ENCODE data around the gene CAMK2D.

The CAMK2D gene

DNA sequence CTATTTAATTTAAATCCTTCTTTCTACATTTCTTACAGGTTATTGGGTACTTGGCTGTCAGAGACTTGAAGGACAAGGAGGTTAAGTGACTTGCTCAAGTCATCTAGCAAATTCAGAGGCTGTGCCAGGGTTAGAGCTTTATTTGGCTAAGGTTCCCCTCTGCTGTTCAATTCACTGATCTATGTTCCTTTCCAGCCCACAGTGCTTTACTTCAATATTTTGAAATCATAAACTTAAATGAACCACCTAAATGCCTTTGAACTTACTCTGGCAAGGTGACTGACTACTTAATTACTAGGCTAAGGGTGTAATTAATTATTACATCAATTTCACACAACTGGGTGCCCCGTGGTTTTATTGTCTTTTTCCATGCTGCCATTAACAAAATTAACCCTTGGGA lies 288.7 kb downstream of the CAMK2D start:
- H3K36me3 ChIP-seq (replicated peaks; ENCODE audit: insufficient read depth, low read length) = no peaks in the 10 kb centered on the region
- no peak overlapping the region for H2AFZ ChIP-seq (ENCODE audit: low read length)
- H4K20me1 ChIP-seq (ENCODE audit: insufficient read depth, low read length) = no peaks in the 10 kb centered on the region
- H3K27me3 ChIP-seq (replicated peaks; ENCODE audit: insufficient read depth, low read length) = no peaks in the 10 kb centered on the region
- no peaks in the 10 kb centered on the region for H3K9me3 ChIP-seq (replicated peaks; ENCODE audit: insufficient read depth, low read length)
- no peak overlapping the region for H3K4me3 ChIP-seq (ENCODE audit: low read length)
- H3K9ac ChIP-seq (ENCODE audit: low read length) = no peak overlapping the region
- no peaks in the 10 kb centered on the region for H3F3A ChIP-seq (ENCODE audit: insufficient read depth, low read length)
- no peaks in the 10 kb centered on the region for H3K4me1 ChIP-seq (ENCODE audit: low read length)
- TF ChIP-seq, protein P1, sequence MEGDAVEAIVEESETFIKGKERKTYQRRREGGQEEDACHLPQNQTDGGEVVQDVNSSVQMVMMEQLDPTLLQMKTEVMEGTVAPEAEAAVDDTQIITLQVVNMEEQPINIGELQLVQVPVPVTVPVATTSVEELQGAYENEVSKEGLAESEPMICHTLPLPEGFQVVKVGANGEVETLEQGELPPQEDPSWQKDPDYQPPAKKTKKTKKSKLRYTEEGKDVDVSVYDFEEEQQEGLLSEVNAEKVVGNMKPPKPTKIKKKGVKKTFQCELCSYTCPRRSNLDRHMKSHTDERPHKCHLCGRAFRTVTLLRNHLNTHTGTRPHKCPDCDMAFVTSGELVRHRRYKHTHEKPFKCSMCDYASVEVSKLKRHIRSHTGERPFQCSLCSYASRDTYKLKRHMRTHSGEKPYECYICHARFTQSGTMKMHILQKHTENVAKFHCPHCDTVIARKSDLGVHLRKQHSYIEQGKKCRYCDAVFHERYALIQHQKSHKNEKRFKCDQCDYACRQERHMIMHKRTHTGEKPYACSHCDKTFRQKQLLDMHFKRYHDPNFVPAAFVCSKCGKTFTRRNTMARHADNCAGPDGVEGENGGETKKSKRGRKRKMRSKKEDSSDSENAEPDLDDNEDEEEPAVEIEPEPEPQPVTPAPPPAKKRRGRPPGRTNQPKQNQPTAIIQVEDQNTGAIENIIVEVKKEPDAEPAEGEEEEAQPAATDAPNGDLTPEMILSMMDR (IDR thresholded peaks at IDR 0.05; ENCODE audit: low read length) = no peak
- TF ChIP-seq EZH2phosphoT487 (IDR thresholded peaks at IDR 0.05; ENCODE audit: low read length) = no peak
- no peak for TF ChIP-seq EZH2 (optimal IDR thresholded peaks at IDR 0.05; ENCODE audit: low read depth, low read length)
- no peaks in the 10 kb centered on the region for H3K9me2 ChIP-seq (replicated peaks; ENCODE audit: insufficient read depth, low read length)
- no peak overlapping the region for H3K27ac ChIP-seq (ENCODE audit: low read length)
- H3K4me2 ChIP-seq (ENCODE audit: low read depth, low read length) = no peak overlapping the region
- no peaks in the 10 kb centered on the region for H3K79me2 ChIP-seq (ENCODE audit: low read length)
- DNase-seq = no peak

DNA sequence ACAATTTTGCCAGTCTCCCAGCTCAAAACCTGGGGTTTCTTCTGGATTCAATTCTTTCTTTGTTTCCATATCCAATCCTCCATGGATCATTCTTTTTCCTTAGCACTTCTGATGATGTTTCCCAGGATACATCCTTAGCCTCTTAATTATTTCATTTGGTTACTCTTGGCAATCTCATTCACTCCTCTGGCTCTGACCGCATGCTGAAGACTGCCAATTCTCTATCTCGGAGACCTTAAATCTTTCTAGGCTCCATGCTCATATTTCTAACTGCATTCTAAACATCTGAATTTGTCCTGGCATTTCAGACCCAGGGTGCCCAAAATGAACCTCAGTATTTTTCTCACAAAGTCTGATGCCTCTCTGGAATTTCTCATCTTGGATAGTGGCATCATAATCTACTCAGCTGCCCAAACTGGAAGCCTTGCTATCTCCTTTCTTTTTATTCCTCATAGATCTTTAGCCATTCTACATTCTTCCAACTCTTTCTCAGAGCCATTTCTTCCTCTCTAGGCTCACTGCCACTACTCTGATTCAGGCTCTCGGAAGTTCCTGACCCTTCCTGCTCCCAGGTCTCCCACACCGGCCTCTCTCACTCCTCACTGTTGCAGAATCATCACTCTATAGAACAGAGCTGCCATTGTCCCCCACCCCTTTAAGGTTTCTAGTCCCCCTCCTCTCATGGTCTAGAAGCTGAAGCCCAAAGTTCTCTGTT lies 290.2 kb downstream of the CAMK2D start:
- H3K9me3 ChIP-seq (replicated peaks; ENCODE audit: insufficient read depth, low read length) = no peaks in the 10 kb centered on the region
- H3K27ac ChIP-seq (ENCODE audit: low read length) = no peak overlapping the region
- H3K4me3 ChIP-seq (ENCODE audit: low read length) = no peak overlapping the region
- H3K36me3 ChIP-seq (replicated peaks; ENCODE audit: insufficient read depth, low read length) = no peaks in the 10 kb centered on the region
- no peaks in the 10 kb centered on the region for H3K4me1 ChIP-seq (ENCODE audit: low read length)
- H2AFZ ChIP-seq (ENCODE audit: low read length) = no peak overlapping the region
- no peak overlapping the region for H3K4me2 ChIP-seq (ENCODE audit: low read depth, low read length)
- DNase-seq = no peak
- no peaks in the 10 kb centered on the region for H3F3A ChIP-seq (ENCODE audit: insufficient read depth, low read length)
- no peaks in the 10 kb centered on the region for H3K27me3 ChIP-seq (replicated peaks; ENCODE audit: insufficient read depth, low read length)
- TF ChIP-seq EZH2phosphoT487 (IDR thresholded peaks at IDR 0.05; ENCODE audit: low read length) = no peak
- TF ChIP-seq, protein P1 (IDR thresholded peaks at IDR 0.05; ENCODE audit: low read length) = no peak
- TF ChIP-seq EZH2 (optimal IDR thresholded peaks at IDR 0.05; ENCODE audit: low read depth, low read length) = no peak
- H3K9ac ChIP-seq (ENCODE audit: low read length) = no peak overlapping the region
- H3K79me2 ChIP-seq (ENCODE audit: low read length) = no peaks in the 10 kb centered on the region
- H4K20me1 ChIP-seq (ENCODE audit: insufficient read depth, low read length) = no peaks in the 10 kb centered on the region
- H3K9me2 ChIP-seq (replicated peaks; ENCODE audit: insufficient read depth, low read length) = no peaks in the 10 kb centered on the region

DNA sequence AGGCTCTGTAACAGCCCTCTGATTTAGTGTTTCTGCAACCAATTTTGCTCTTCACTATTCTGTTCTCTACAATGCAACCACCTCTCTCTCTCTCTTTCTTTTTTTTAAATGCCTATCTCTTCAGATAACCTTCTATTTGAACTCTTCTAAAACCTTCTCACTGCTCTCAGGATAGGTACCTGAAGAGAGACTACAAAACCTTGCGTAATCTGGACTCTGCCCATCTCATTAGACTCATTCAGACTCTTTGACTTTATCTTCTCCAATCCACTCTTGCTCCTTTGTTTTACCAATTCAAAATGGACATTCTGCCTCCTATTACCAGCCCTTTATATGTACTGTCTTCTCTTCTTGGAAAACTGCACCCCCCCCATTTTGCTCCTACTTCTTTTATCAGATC lies 291.6 kb downstream of the CAMK2D start:
- Histone ChIP-seq H3K9me2 (replicated peaks; ENCODE audit: insufficient read depth, low read length) (no peaks in the 10 kb centered on the region), H3K9me3 (replicated peaks; ENCODE audit: insufficient read depth, low read length) (no peaks in the 10 kb centered on the region), H3K27ac (ENCODE audit: low read length) (no peak overlapping the region), H3K79me2 (ENCODE audit: low read length) (no peaks in the 10 kb centered on the region), H3K4me2 (ENCODE audit: low read depth, low read length) (no peak overlapping the region), H3K36me3 (replicated peaks; ENCODE audit: insufficient read depth, low read length) (no peaks in the 10 kb centered on the region), H3K4me1 (ENCODE audit: low read length) (no peaks in the 10 kb centered on the region), H2AFZ (ENCODE audit: low read length) (no peak overlapping the region), H3F3A (ENCODE audit: insufficient read depth, low read length) (no peaks in the 10 kb centered on the region), H3K9ac (ENCODE audit: low read length) (no peak overlapping the region), H3K4me3 (ENCODE audit: low read length) (no peak overlapping the region), H4K20me1 (ENCODE audit: insufficient read depth, low read length) (no peaks in the 10 kb centered on the region), H3K27me3 (replicated peaks; ENCODE audit: insufficient read depth, low read length) (no peaks in the 10 kb centered on the region)
- no peak for TF ChIP-seq EZH2 (optimal IDR thresholded peaks at IDR 0.05; ENCODE audit: low read depth, low read length)
- no peak for TF ChIP-seq EZH2phosphoT487 (IDR thresholded peaks at IDR 0.05; ENCODE audit: low read length)
- TF ChIP-seq, protein P1 (IDR thresholded peaks at IDR 0.05; ENCODE audit: low read length) = no peak
- no peak for DNase-seq
